Mucosa of descending colon (tissue), 3 donors: ENCODE results near the gene NAPSA. TPM values are rescaled to one million over a fixed set of nuclear protein-coding genes. Genes with fewer than 3 reads are reported as not detected.

Experiments
- ATAC-seq: fragments of 200-7000 bp; cut with Tn5 transposase; one replicate; pipeline ENCODE4 v1.9.1; 2020; ENCODE audit warnings: mild to moderate bottlenecking, moderate library complexity
- DNase-seq, 3 donors: peaks; one replicate each; pipeline ENCODE4 v3.0.0-alpha.2; 2020
- H3K36me3 ChIP-seq: fragments of 200-600 bp; one replicate; pipeline ENCODE4 v1.8.0; 2021; ENCODE audit warnings: low read depth, mild to moderate bottlenecking
- H3K4me1 ChIP-seq: fragments of 200-600 bp; one replicate; pipeline ENCODE4 v1.8.0; 2021; ENCODE audit warnings: low read depth, mild to moderate bottlenecking
- H3K4me3 ChIP-seq: fragments of 200-600 bp; one replicate; pipeline ENCODE4 v1.8.0; 2021; ENCODE audit warnings: mild to moderate bottlenecking
- H3K9me3 ChIP-seq: fragments of 200-600 bp; one replicate; pipeline ENCODE4 v1.8.0; 2021; ENCODE audit warnings: mild to moderate bottlenecking
- CTCF ChIP-seq: fragments of 200-600 bp; IDR thresholded peaks from one replicate; pipeline ENCODE4 v1.8.0; 2022; ENCODE audit warnings: antibody characterized with exemption, mild to moderate bottlenecking
- intact Hi-C, 2 donors: fragments of 100-400 bp; cut with DNase I in 1 of 2; cut with micrococcal nuclease in 1 of 2; formaldehyde crosslinking; loops; one replicate each; pipeline versions ENCODE4 v1.11.0 to v1.11.1; 2022; cut with DNase I, micrococcal nuclease
- total RNA-seq, 3 donors: library from RNA; stranded (reverse); fragmentation: NEBNext Ultra II Directional in 2 of 3; extraction: Animal tissue kit (Norgen Biotek cat#: 25700) in 2 of 3; gene quantifications; one replicate each; pipeline versions ENCODE4 v1.2.1 to v1.2.4, GENCODE V29; 2021 to 2023
- donor health status: DM: no; HTN: no; CAD: no; lungs with moderate emphysema.
- donor health status: DM: no; HTN: no; CAD: no.
- donor health status: DM: no; HTN: yes; CAD: no.

The NAPSA gene
- total RNA-seq, 3 donors from 2014 or later, result 1.8 to 3.2 (median 2.0) TPM

- TF ChIP-seq CTCF, result no peak
- peak in 1 of 3 donors; percentile 34 for DNase-seq
- intact Hi-C loops, result no loop called here
- H3K4me3 ChIP-seq, result no peak overlapping the region
- no peaks in the 10 kb centered on the region for H3K36me3 ChIP-seq
- no peaks in the 10 kb centered on the region for H3K4me1 ChIP-seq
- no peak for ATAC-seq
- no peaks in the 10 kb centered on the region for H3K9me3 ChIP-seq
Measured at GRCh38 chr19:50324331-50324730, 41.1 kb downstream of the NAPSA start.

DNA sequence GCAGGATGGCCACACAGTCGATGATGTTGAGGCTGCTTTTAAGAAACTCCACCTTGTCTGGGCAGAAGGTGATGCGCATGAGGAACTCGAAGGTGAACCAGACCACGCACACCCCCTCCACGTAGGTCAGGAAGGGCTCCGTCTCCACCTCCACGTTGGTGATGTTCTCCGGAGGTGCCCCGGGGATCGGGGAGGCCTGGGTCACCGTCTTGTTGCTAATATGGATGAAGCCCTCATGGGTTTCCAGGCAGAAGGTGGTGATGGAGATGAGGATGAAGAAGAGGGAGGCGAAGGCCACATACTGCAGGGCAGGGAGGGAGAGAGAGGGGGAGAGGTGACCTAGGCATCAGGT lies 41.7 kb downstream of the NAPSA start:
- intact Hi-C loops, result no loop called here
- Histone ChIP-seq H3K9me3 (no peaks in the 10 kb centered on the region), H3K4me3 (no peak overlapping the region), H3K4me1 (no peaks in the 10 kb centered on the region), H3K36me3 (no peaks in the 10 kb centered on the region)
- ATAC-seq, result no peak
- DNase-seq, result no peak
- no peak for TF ChIP-seq CTCF

DNA sequence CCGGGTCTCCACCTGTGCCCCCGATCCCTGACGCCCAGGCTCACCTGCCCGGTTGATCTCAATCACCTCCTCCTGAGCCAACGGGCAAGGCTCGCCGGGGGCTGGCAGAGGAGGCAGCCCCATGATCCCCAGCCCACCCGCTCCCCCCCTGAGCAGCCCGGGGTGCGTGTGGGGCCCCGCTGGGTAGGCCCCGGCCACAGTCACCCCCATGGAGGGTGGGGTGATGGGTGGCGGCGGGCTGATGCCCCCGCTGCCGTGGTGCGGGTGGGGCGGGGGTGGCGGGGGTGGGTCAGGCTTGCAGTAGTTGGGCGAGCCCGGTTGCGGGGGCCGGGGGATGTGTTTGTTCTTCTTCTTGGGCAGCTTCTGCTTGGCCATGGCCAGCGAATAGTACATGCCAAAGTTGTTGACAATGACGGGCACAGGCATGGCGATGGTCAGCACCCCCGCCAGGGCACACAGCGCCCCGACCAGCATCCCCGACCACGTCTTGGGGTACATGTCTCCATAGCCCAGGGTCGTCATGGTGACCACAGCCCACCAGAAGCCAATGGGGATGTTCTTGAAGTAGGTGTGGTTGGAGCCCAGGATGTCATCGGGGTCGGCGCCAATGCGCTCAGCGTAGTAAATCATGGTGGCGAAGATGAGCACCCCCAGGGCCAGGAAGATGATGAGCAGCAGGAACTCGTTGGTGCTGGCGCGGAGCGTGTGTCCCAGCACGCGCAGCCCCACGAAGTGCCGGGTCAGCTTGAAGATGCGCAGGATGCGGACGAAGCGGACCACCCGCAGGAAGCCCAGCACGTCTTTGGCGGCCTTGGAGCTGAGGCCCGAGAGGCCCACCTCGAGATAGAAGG lies 42.3 kb downstream of the NAPSA start:
- Histone ChIP-seq H3K4me1 (no peaks in the 10 kb centered on the region), H3K9me3 (no peaks in the 10 kb centered on the region), H3K36me3 (no peaks in the 10 kb centered on the region), H3K4me3 (no peak overlapping the region)
- intact Hi-C loops, result no loop called here
- DNase-seq (peak in 1 of 3 donors; percentile 42), ATAC-seq (no peak)
- TF ChIP-seq CTCF, result no peak

GRCh38 chr19:50322234-50322633 lies 43.2 kb downstream of the NAPSA start:
- no peak for ATAC-seq
- no peak overlapping the region for H3K4me3 ChIP-seq
- DNase-seq, result peak in 1 of 3 donors; percentile 30
- H3K4me1 ChIP-seq, result no peaks in the 10 kb centered on the region
- no peaks in the 10 kb centered on the region for H3K36me3 ChIP-seq
- no peak for TF ChIP-seq CTCF
- intact Hi-C loops, result no loop called here
- no peaks in the 10 kb centered on the region for H3K9me3 ChIP-seq

GRCh38 chr19:50321831-50322230 lies 43.6 kb downstream of the NAPSA start:
- no peak for TF ChIP-seq CTCF
- Histone ChIP-seq H3K36me3 (no peaks in the 10 kb centered on the region), H3K4me3 (no peak overlapping the region), H3K9me3 (no peaks in the 10 kb centered on the region), H3K4me1 (no peaks in the 10 kb centered on the region)
- no peak for ATAC-seq
- DNase-seq, result peak in 1 of 3 donors; percentile 26
- intact Hi-C loops, result no loop called here
